Forelimb muscle (tissue), 1 donor: ENCODE data around the gene ST8SIA4. TPM values are rescaled to one million over a fixed set of nuclear protein-coding genes. Genes with fewer than 3 reads are reported as not detected.

Experiments used
- DNase-seq: peaks from one replicate; pipeline ENCODE4 v3.0.0-alpha.2; 2013; ENCODE audit warnings: low read depth
- polyA plus RNA-seq: library from polyadenylated mRNA; unstranded; fragments of 120-200 nt; gene quantifications from one replicate; pipeline ENCODE4 v1.2.1, GENCODE V29; 2013; ENCODE audit not compliant: insufficient read length

Gene ST8SIA4
- 4.6 TPM for polyA plus RNA-seq

GRCh38 chr5:100903039-100903887 lies at the start of gene ST8SIA4:
ST8SIA4 (minus strand) TSS chr5:100903282; CDS start chr5:100902955, 327 bp downstream.
- no peak for DNase-seq

GRCh38 chr5:100950985-100951384 lies 47.9 kb upstream of the ST8SIA4 start:
- no peak for DNase-seq

- no peak for DNase-seq
Observed at GRCh38 chr5:100913298-100913697, 10.2 kb upstream of the ST8SIA4 start.

GRCh38 chr5:100909034-100909433 lies 6.0 kb upstream of the ST8SIA4 start:
- no peak for DNase-seq

- no peak for DNase-seq
Observed at GRCh38 chr5:100905259-100905914, 2.3 kb upstream of the ST8SIA4 start.

GRCh38 chr5:100904259-100904861 lies 1.3 kb upstream of the ST8SIA4 start:
- no peak for DNase-seq

GRCh38 chr5:100902440-100903038 lies 543 bp downstream of the ST8SIA4 start:
- DNase-seq = no peak

- no peak for DNase-seq
Observed at GRCh38 chr5:100901821-100902341, 1.2 kb downstream of the ST8SIA4 start.

GRCh38 chr5:100900796-100901781 lies 2.0 kb downstream of the ST8SIA4 start:
- no peak for DNase-seq

GRCh38 chr5:100900142-100900795 lies 2.8 kb downstream of the ST8SIA4 start:
- no peak for DNase-seq

- DNase-seq = no peak
Observed at GRCh38 chr5:100899675-100900074, 3.4 kb downstream of the ST8SIA4 start.

- DNase-seq = no peak
Observed at GRCh38 chr5:100898504-100899346, 4.4 kb downstream of the ST8SIA4 start.

GRCh38 chr5:100896054-100896453 lies 7.0 kb downstream of the ST8SIA4 start:
- DNase-seq = no peak

GRCh38 chr5:100890461-100891008 lies 12.5 kb downstream of the ST8SIA4 start:
- DNase-seq = no peak

GRCh38 chr5:100889896-100890295 lies 13.2 kb downstream of the ST8SIA4 start:
- DNase-seq = no peak

- DNase-seq = no peak
Observed at GRCh38 chr5:100889165-100889743, 13.8 kb downstream of the ST8SIA4 start.

- no peak for DNase-seq
Observed at GRCh38 chr5:100877274-100877673, 25.8 kb downstream of the ST8SIA4 start.

- DNase-seq = no peak
Observed at GRCh38 chr5:100872408-100873190, 30.5 kb downstream of the ST8SIA4 start.
